ENCODE measurements around the gene PACSIN2.
"Not testable (repeated sequence)": the region's sequence is repeated elsewhere in the genome, so short reads cannot be mapped to it uniquely, and the experiment has no call there.

The PACSIN2 gene

DNA sequence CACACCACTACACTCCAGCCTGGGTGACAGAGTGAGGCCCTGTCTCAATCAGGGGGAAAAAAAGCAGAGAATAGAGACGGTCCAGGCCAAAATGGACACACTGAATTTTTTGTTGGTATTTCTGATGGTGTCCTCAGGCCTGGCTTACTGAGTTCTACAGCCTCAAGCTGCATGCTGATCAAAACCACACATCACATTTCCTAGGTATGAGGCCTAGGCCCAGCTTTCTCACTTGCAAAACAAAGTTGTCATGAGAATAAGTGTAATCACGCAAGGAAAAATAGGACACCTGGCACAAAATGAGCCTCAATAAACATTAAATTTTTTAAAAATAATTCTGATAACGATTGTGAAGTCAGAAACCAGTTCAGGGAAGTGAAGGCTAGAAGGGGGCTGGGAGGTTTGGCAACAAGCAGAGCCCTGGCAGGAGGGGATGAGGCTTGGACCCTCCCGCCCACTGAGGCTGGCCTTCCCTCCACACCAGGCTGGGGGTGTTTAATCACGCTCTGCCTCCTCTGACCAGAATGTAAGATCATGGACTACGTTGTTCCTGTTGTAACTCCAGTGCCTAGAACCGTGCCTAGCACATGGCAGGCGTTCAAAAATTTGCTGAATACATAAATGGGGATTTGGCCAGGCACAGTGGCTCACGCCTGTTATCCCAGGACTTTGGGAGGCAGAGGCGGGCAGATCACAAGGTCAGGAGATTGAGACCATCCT is 18.1 kb downstream of the PACSIN2 start:
- no peak for DNase-seq (ENCODE audit: low read depth)
- TF ChIP-seq, protein P1, sequence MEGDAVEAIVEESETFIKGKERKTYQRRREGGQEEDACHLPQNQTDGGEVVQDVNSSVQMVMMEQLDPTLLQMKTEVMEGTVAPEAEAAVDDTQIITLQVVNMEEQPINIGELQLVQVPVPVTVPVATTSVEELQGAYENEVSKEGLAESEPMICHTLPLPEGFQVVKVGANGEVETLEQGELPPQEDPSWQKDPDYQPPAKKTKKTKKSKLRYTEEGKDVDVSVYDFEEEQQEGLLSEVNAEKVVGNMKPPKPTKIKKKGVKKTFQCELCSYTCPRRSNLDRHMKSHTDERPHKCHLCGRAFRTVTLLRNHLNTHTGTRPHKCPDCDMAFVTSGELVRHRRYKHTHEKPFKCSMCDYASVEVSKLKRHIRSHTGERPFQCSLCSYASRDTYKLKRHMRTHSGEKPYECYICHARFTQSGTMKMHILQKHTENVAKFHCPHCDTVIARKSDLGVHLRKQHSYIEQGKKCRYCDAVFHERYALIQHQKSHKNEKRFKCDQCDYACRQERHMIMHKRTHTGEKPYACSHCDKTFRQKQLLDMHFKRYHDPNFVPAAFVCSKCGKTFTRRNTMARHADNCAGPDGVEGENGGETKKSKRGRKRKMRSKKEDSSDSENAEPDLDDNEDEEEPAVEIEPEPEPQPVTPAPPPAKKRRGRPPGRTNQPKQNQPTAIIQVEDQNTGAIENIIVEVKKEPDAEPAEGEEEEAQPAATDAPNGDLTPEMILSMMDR (IDR thresholded peaks at IDR 0.05; ENCODE audit: low read depth, low read length, missing control alignments), result no peak
- H3K4me3 ChIP-seq (ENCODE audit: low read depth, low read length), result no peak overlapping the region

DNA sequence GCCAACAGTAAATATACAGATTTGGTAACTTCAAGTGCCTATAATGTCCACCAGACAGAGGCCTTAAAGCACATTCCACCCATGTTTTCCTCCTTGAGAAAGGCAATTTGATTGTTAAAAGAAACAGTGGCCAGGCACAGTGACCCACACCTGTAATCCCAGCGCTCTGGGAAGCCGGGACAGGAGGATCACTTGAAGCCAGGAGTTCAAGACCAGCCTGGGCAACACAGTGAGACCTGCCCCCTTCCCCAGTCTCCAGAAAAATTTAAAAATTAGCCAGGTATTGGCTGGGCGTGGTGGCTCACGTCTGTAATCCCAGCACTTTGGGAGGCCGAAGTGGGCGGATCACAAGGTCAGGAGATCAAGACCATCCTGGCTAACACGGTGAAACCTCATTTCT is 19.3 kb downstream of the PACSIN2 start:
- DNase-seq (ENCODE audit: low read depth); H3K4me3 ChIP-seq (ENCODE audit: low read depth, low read length): not testable (repeated sequence)

DNA sequence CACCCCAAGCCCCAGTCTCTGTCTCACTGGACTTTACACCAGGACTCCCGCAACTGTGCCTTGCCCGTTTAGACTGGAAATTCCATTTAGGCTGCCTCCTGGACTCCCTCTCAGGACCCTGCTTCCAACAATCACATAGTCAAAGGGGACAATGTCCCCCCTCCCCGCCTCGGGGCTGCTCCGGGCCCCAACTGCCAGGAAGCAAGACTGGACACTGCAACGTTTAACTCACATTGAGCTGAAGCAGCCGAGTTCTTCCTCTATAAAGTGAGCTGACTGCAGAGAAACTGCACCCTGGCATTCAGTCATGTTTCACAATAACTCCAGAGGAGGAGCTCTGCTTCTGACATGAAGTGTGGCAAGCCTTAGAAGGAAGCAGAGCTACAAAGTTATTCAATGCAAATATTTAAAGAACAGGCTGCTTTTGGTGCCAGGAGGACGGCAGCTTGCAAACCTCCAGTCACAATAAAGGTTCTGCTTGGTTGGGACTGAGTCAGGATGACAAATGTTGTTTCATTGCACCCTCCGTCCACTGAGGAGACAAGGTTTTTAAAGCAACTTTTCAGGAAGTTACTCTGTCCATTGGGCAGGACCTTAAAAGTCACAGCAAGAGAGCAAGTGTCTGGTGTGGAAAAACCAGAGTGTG is 19.9 kb downstream of the PACSIN2 start:
- DNase-seq (ENCODE audit: low read depth), result no peak
- TF ChIP-seq, protein P1 (IDR thresholded peaks at IDR 0.05; ENCODE audit: low read depth, low read length, missing control alignments), result no peak
- H3K4me3 ChIP-seq (ENCODE audit: low read depth, low read length), result no peak overlapping the region

DNA sequence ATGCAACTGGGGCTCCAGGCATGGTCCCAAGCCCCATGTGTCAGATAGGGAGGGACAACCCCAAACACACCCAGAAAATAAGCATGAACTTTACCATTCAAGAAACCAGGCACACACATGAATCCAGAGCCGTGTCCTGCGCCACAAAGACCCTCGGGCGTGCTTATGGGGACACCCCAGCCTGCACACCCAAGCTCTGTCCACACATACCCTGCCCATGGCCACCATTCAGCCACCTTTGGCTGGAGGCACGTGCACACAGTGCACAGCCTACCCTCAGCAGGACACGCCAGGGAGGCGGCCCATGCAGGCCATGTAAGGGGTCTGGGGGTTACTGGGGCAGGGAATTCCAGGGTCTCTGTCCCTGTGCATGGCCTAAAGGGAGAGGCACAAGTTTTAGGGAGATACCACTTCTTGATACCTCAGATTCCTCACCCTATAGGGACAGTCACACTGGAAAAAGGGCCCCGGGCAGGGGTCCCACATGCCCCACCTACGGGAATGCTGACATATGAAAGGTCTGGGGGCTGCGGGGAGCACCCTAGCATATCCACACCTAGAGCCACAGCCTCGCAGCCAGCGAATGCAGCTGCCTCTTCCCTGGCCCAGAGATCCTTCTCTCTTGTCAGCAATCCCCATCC is 20.6 kb downstream of the PACSIN2 start:
- TF ChIP-seq, protein P1 (IDR thresholded peaks at IDR 0.05; ENCODE audit: low read depth, low read length, missing control alignments), result no peak
- H3K4me3 ChIP-seq (ENCODE audit: low read depth, low read length), result no peak overlapping the region
- DNase-seq (ENCODE audit: low read depth), result no peak

DNA sequence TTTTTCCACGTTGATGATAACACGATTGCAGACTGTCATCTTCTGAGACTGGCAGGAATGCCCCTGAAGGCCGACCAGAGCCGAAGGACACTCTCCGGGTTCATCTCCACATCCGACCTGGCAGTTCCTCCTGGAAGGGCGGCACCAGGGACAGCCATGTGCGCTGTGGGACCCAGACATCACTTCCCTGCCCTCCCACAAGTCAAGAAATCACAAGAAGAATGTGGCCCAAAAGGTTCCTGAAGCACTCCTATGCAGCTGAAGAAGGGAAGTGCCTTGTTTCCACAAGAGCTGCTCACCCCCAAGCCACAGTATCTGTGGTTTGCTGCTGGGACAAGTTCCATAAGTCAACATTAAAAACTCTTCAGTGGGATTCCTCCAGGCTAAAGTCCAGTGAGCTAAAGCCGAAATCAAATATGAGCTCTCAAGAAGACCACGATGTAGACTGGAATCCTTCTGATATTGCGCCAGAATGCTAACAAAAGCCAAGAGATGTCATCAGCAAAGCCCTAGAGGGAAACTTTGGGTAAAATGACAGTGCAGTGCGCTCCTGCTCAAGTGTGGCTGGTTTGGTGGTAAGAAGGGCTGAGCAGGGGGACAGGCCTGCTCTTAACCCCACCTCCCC is 21.2 kb downstream of the PACSIN2 start:
- no peak for DNase-seq (ENCODE audit: low read depth)
- H3K4me3 ChIP-seq (ENCODE audit: low read depth, low read length), result no peak overlapping the region
- TF ChIP-seq, protein P1 (IDR thresholded peaks at IDR 0.05; ENCODE audit: low read depth, low read length, missing control alignments), result no peak

DNA sequence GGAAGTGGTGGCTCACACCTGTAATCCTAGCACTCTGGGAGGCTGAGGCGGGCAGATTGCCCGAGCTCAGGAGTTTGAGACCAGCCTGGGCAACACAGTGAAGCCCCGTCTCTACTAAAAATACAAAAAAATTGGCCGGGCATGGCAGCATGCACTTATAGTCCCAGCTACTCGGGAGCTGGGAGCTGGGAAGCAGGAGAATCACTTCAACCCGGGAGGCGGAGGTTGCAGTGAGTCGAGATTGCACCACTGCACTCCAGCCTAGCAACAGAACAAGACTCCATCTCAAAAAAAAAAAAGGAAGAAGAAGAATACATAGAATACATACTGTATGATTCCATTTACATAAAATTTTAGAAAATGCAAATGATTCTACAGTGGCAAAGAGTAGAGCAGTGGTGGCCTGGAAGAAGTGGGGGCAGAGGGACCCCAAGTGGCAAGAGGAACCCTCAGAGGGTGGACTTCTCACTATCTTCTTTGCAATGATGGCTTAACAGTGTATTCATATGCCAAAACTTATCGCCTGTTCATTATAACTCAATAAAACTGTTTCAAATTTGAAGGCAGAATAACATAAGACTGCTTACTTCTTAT is 22.0 kb downstream of the PACSIN2 start:
- no peak overlapping the region for H3K4me3 ChIP-seq (ENCODE audit: low read depth, low read length)
- TF ChIP-seq, protein P1 (IDR thresholded peaks at IDR 0.05; ENCODE audit: low read depth, low read length, missing control alignments), result no peak
- DNase-seq (ENCODE audit: low read depth), result no peak

DNA sequence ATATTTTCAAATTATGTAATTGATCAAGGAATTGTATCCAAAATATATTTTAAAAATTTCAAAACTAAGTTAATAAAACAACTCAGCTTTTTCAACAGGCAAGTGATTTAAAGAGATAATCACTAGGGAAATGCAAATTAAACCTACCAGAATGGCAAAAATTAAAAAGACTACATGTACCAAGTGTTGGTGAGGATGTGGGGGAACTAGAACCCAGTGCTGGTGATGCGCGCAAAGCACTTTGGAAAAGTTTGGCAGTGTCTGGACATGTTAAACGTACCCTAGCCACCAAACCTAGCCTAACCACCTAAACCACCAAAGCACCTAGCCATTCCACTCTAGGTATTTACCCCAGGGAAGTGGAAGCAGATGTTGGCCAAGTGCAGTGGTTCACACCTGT is 22.9 kb downstream of the PACSIN2 start:
- TF ChIP-seq, protein P1 (IDR thresholded peaks at IDR 0.05; ENCODE audit: low read depth, low read length, missing control alignments), result no peak
- H3K4me3 ChIP-seq (ENCODE audit: low read depth, low read length), result no peak overlapping the region
- no peak for DNase-seq (ENCODE audit: low read depth)

Measured in GM12864 (cell line).